Measurements from ENCODE around the gene RBMS3. TPM values are rescaled to one million over a fixed set of nuclear protein-coding genes. Genes with fewer than 3 reads are reported as not detected.

The RBMS3 gene
- total RNA-seq, 3 donors from 2014 or later: 48.4 to 117 (median 103) TPM

- intact Hi-C loops (cut with DNase I; ENCODE audit: low total_unique reads): no loop called here
- Histone ChIP-seq H3K27ac (no peak overlapping the region), H3K36me3 (no peaks in the 10 kb centered on the region), H3K4me3 (no peak overlapping the region), H3K4me1 (no peaks in the 10 kb centered on the region), H3K9me3 (peaks cover 0 to 6% of the 10 kb centered on the region in 2 donors), H3K27me3 (no peaks in the 10 kb centered on the region)
- no peak for DNase-seq (ENCODE audit: low spot score in 2 of 2)
- TF ChIP-seq CTCF (IDR thresholded peaks at IDR 0.05) (no peak), POLR2A (IDR thresholded peaks at IDR 0.05) (no peak), POLR2AphosphoS5 (IDR thresholded peaks at IDR 0.05) (no peak)
Measured at GRCh38 chr3:29677421-29677820, 396.6 kb downstream of the RBMS3 start.

GRCh38 chr3:29679944-29680343, 399.1 kb downstream of the RBMS3 start:
- Histone ChIP-seq H3K4me3 (no peak overlapping the region), H3K36me3 (no peaks in the 10 kb centered on the region), H3K27ac (no peak overlapping the region), H3K4me1 (no peaks in the 10 kb centered on the region), H3K27me3 (no peaks in the 10 kb centered on the region), H3K9me3 (peaks cover 0 to 6% of the 10 kb centered on the region in 2 donors)
- no peak for DNase-seq (ENCODE audit: low spot score in 2 of 2)
- intact Hi-C loops (cut with DNase I; ENCODE audit: low total_unique reads): no loop called here
- TF ChIP-seq CTCF (IDR thresholded peaks at IDR 0.05) (no peak), POLR2AphosphoS5 (IDR thresholded peaks at IDR 0.05) (no peak), POLR2A (IDR thresholded peaks at IDR 0.05) (no peak)

GRCh38 chr3:29683018-29683993, 402.4 kb downstream of the RBMS3 start:
- Histone ChIP-seq H3K9me3 (no peaks in the 10 kb centered on the region), H3K27me3 (no peaks in the 10 kb centered on the region), H3K36me3 (no peaks in the 10 kb centered on the region), H3K4me1 (no peaks in the 10 kb centered on the region), H3K4me3 (no peak overlapping the region), H3K27ac (peak overlapping the region in 1 of 2 donors; percentile 73)
- TF ChIP-seq POLR2AphosphoS5 (IDR thresholded peaks at IDR 0.05) (no peak), POLR2A (IDR thresholded peaks at IDR 0.05) (no peak), CTCF (IDR thresholded peaks at IDR 0.05) (no peak)
- intact Hi-C loops (cut with DNase I; ENCODE audit: low total_unique reads): no loop called here
- no peak for DNase-seq (ENCODE audit: low spot score in 2 of 2)

- no peak overlapping the region for H3K27ac ChIP-seq
- H3K9me3 ChIP-seq: no peaks in the 10 kb centered on the region
- H3K27me3 ChIP-seq: no peaks in the 10 kb centered on the region
- no peaks in the 10 kb centered on the region for H3K4me1 ChIP-seq
- intact Hi-C loops (cut with DNase I; ENCODE audit: low total_unique reads): no loop called here
- TF ChIP-seq POLR2AphosphoS5 (IDR thresholded peaks at IDR 0.05) (no peak), POLR2A (IDR thresholded peaks at IDR 0.05) (no peak)
- no peaks in the 10 kb centered on the region for H3K36me3 ChIP-seq
- DNase-seq (ENCODE audit: low spot score in 2 of 2): no peak
- no peak overlapping the region for H3K4me3 ChIP-seq
Measured at GRCh38 chr3:29686889-29687592, 406.2 kb downstream of the RBMS3 start.

GRCh38 chr3:29690686-29691353, 409.9 kb downstream of the RBMS3 start:
- no peaks in the 10 kb centered on the region for H3K36me3 ChIP-seq
- no peaks in the 10 kb centered on the region for H3K27me3 ChIP-seq
- DNase-seq (ENCODE audit: low spot score in 2 of 2): no peak
- intact Hi-C loops (cut with DNase I; ENCODE audit: low total_unique reads): no loop called here
- no peak for TF ChIP-seq CTCF (IDR thresholded peaks at IDR 0.05)
- TF ChIP-seq POLR2AphosphoS5 (IDR thresholded peaks at IDR 0.05): no peak
- no peak for TF ChIP-seq POLR2A (IDR thresholded peaks at IDR 0.05)
- H3K4me3 ChIP-seq: no peak overlapping the region
- H3K4me1 ChIP-seq: peaks cover 0 to 9% of the 10 kb centered on the region in 2 donors
- no peak overlapping the region for H3K27ac ChIP-seq
- H3K9me3 ChIP-seq: no peaks in the 10 kb centered on the region
